ENCODE results near the gene TMPRSS2. TPM values are rescaled to one million over a fixed set of nuclear protein-coding genes. Genes with fewer than 3 reads are reported as not detected.

The TMPRSS2 gene
- total and polyA plus RNA-seq, 7 donors = 0.33 to 434 (median 34.4) TPM; not detected in 1

DNA sequence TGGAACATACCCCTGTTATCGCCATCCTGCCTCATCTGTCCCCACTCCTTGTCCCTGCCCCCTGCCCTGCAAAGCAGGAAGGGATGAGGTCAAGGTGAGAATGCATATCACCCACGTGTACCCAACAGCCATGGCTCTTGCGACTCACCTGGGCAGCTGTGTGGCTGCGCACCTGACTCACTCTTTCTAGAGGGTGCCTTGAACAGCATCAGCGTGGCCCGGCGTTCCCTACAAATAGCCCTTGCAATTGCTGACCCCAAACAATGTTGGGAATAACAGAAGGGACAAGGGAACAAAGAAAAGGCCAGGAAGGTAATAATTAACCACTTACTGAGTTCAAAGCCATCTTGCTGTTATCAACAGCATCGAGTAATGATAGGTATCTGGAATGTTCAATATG lies 10.2 kb downstream of the TMPRSS2 start:
- TF ChIP-seq EP300 (IDR thresholded peaks at IDR 0.05) (no peak), POLR2A (IDR thresholded peaks at IDR 0.05) (no peak), POLR2AphosphoS5 (IDR thresholded peaks at IDR 0.05) (no peak)
- TF ChIP-seq, protein P1, sequence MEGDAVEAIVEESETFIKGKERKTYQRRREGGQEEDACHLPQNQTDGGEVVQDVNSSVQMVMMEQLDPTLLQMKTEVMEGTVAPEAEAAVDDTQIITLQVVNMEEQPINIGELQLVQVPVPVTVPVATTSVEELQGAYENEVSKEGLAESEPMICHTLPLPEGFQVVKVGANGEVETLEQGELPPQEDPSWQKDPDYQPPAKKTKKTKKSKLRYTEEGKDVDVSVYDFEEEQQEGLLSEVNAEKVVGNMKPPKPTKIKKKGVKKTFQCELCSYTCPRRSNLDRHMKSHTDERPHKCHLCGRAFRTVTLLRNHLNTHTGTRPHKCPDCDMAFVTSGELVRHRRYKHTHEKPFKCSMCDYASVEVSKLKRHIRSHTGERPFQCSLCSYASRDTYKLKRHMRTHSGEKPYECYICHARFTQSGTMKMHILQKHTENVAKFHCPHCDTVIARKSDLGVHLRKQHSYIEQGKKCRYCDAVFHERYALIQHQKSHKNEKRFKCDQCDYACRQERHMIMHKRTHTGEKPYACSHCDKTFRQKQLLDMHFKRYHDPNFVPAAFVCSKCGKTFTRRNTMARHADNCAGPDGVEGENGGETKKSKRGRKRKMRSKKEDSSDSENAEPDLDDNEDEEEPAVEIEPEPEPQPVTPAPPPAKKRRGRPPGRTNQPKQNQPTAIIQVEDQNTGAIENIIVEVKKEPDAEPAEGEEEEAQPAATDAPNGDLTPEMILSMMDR (IDR thresholded peaks at IDR 0.05) = no peak
- intact Hi-C loops (cut with DNase I) = no loop called here
- no peak overlapping the region for H3K27ac ChIP-seq
- H3K36me3 ChIP-seq = no peaks in the 10 kb centered on the region
- H3K4me3 ChIP-seq = no peak overlapping the region
- WGBS, 2 donors = 52 to 69% methylated on average over 8 of the region's 8 CpGs
- no peak for DNase-seq
- no peaks in the 10 kb centered on the region for H3K4me1 ChIP-seq
- no peaks in the 10 kb centered on the region for H3K27me3 ChIP-seq
- no peaks in the 10 kb centered on the region for H3K9me3 ChIP-seq

DNA sequence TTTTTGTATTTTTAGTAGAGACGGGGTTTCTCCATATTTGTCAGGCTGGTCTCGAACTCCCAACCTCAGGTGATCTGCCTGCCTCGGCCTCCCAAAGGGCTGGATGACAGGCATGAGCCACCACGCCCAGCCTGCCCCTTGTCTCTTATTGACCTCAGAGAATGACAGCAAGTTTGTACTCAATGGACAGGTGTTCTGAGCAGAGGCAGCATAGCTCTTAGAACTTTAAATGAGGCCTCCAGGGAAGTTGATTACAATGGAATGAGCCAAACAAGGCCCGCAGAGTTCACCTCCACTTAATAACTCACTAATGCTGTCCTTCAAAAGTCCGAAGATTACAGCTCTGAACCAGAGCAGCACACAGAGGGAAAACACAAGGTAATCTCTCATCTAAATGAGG lies 10.9 kb downstream of the TMPRSS2 start:
- 48 to 78% methylated on average over 6 of the region's 6 CpGs for WGBS, 2 donors
- H3K4me1 ChIP-seq = no peaks in the 10 kb centered on the region
- no peak overlapping the region for H3K27ac ChIP-seq
- no peak for DNase-seq
- intact Hi-C loops (cut with DNase I) = no loop called here
- H3K27me3 ChIP-seq = no peaks in the 10 kb centered on the region
- no peak overlapping the region for H3K4me3 ChIP-seq
- TF ChIP-seq EP300 (IDR thresholded peaks at IDR 0.05) (no peak), POLR2A (IDR thresholded peaks at IDR 0.05) (no peak), POLR2AphosphoS5 (IDR thresholded peaks at IDR 0.05) (no peak)
- H3K9me3 ChIP-seq = no peaks in the 10 kb centered on the region
- no peaks in the 10 kb centered on the region for H3K36me3 ChIP-seq

DNA sequence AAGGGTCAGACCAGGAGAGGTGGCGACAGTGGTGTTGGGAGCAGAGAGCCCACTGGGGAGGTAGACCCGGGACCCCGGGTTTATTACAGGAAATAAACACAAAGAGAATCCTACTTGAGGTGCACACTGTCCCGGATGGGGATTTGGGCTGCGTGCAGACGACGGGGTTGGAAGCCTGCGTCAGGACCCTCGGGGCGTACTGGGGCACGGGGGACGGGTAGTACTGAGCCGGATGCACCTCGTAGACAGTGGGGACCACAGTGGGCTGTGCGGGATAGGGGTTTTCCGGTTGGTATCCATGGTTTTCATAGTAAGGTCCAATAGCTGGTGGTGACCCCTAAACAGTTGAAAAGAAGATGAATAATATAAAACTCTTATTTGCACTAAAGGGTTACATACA lies 13.7 kb downstream of the TMPRSS2 start:
- no peak overlapping the region for H3K4me3 ChIP-seq
- H3K27ac ChIP-seq = no peak overlapping the region
- no peaks in the 10 kb centered on the region for H3K9me3 ChIP-seq
- intact Hi-C loops (cut with DNase I) = no loop called here
- WGBS, 2 donors = 91 to 94% methylated on average over 16 of the region's 16 CpGs
- H3K36me3 ChIP-seq = no peaks in the 10 kb centered on the region
- no peaks in the 10 kb centered on the region for H3K27me3 ChIP-seq
- TF ChIP-seq EP300 (IDR thresholded peaks at IDR 0.05) = no peak
- TF ChIP-seq POLR2A (IDR thresholded peaks at IDR 0.05) = no peak
- no peak for TF ChIP-seq POLR2AphosphoS5 (IDR thresholded peaks at IDR 0.05)
- TF ChIP-seq, protein P1 (IDR thresholded peaks at IDR 0.05) = no peak
- peaks cover 0 to 5% (median 2%) of the 10 kb centered on the region in 4 donors for H3K4me1 ChIP-seq
- no peak for DNase-seq

DNA sequence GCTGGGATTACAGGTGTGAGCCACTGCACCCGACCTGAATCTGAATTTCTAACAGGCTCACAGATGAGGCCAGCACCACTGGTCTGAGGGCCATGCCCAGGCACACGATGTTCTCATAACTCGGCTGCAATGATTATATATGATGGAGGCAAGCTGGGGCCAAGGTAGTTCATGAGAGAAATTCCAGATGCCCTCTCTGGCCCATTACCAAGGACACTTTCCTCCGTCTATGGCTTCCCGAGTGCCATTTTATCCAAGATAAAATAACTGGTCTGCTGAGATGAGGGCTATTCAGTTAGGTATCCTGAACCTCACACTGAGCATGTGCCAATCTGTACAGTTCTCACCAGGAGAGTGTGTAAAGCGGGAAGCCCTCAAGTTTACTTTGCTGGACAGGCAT lies 16.5 kb downstream of the TMPRSS2 start:
- WGBS, 2 donors = 84 to 87% methylated on average over 6 of the region's 6 CpGs
- intact Hi-C loops (cut with DNase I) = no loop called here
- peak overlapping the region in 3 of 4 donors; percentile 10 to 71 (median 36) for H3K27ac ChIP-seq

DNA sequence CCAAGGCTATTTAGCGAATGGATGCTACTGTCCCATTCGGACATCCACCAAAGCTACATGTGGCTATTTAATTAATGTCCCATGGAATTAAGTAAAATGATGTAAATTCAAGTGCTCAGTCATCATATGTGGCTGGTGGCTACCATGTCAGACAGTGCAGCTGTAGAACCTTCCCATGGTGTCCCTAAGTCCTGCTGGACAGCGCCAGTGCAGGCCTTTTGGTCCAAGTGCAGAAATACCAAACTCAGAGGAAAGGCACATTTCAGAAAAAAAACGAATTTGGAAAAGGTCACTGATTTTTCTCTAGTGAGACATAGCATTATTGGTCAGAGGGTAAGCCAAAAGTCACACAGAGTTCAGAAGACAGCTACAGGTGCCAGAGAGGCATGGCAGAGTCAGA lies 17.6 kb downstream of the TMPRSS2 start:
- DNase-seq = no peak
- H3K27ac ChIP-seq = peak overlapping the region in 1 of 4 donors; percentile 71
- intact Hi-C loops (cut with DNase I) = no loop called here
- H3K4me3 ChIP-seq = no peak overlapping the region
- TF ChIP-seq POLR2AphosphoS5 (IDR thresholded peaks at IDR 0.05) = no peak
- no peak for TF ChIP-seq EP300 (IDR thresholded peaks at IDR 0.05)
- WGBS, 2 donors = 71 to 72% methylated on average over 4 of the region's 4 CpGs
- no peaks in the 10 kb centered on the region for H3K9me3 ChIP-seq
- H3K4me1 ChIP-seq = peaks cover 0 to 5% (median 2%) of the 10 kb centered on the region in 4 donors
- H3K27me3 ChIP-seq = no peaks in the 10 kb centered on the region
- no peaks in the 10 kb centered on the region for H3K36me3 ChIP-seq

More for the DNA sequence above, 16.5 kb downstream of the TMPRSS2 start:
- TF ChIP-seq, protein P1 (IDR thresholded peaks at IDR 0.05) = no peak
- peak; percentile 29 to 88 (median 60) for TF ChIP-seq POLR2AphosphoS5 (IDR thresholded peaks at IDR 0.05)
- TF ChIP-seq EP300 (IDR thresholded peaks at IDR 0.05) = peak in 3 of 4 donors; percentile 23 to 93 (median 68)
- Histone ChIP-seq H3K27me3 (no peaks in the 10 kb centered on the region), H3K36me3 (no peaks in the 10 kb centered on the region), H3K4me3 (no peak overlapping the region), H3K9me3 (no peaks in the 10 kb centered on the region), H3K4me1 (peaks cover 0 to 5% (median 2%) of the 10 kb centered on the region in 4 donors)
- DNase-seq = peak; percentile 76

DNA sequence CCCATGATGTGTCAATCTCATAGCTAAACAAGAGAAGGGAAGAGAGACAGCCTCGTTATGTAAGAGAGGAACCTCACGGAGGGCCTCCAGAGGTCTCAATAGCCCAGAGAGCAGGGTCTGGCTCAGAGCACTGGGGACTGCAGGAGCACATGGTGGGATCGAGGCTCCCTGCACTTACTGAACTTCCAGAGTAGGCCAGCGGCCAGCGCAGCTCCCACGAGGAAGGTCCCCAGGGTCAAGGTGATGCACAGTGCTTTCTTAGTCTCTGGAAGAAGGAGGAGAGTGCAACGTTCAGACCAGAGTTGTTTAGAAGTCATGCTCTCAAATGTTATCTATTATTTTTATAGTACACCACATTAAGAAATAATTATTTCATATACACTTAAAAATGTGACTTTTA lies 18.6 kb downstream of the TMPRSS2 start:
- Histone ChIP-seq H3K36me3 (no peaks in the 10 kb centered on the region), H3K4me3 (no peak overlapping the region), H3K27me3 (no peaks in the 10 kb centered on the region), H3K4me1 (peaks cover 0 to 5% (median 2%) of the 10 kb centered on the region in 4 donors), H3K27ac (no peak overlapping the region), H3K9me3 (no peaks in the 10 kb centered on the region)
- TF ChIP-seq EP300 (IDR thresholded peaks at IDR 0.05) (no peak), POLR2AphosphoS5 (IDR thresholded peaks at IDR 0.05) (no peak), POLR2A (IDR thresholded peaks at IDR 0.05) (no peak)
- TF ChIP-seq, protein P1 (IDR thresholded peaks at IDR 0.05) = no peak
- no peak for DNase-seq
- intact Hi-C loops (cut with DNase I) = no loop called here
- WGBS, 2 donors = 86 to 89% methylated on average over 7 of the region's 7 CpGs

All from sigmoid colon (tissue), 7 donors.